ENCODE results near the gene WWC2.

DNA sequence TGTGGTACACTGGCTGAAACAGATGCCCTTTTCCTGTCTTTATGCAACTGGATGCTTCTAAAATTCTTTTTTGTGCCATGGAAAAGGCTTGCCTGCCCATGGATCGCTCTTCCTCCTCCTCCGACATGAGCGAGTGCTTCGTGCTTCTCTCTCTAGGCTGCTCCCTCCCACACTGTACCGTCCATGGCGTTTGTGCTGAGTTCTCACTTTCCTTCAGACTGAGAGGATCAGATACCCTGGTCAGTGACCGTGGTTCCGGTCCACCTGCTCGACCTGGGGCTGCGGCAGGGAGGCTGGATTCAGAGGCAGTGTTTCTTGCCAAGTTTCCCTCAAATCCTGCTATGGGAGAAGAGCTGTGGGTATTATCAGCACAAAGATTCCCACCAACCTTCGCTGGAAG lies 233.4 kb downstream of the WWC2 start:
- TF ChIP-seq ZNF211 (tag by site-specific recombination; IDR thresholded peaks at IDR 0.05; ENCODE audit: low read depth) (no peak), ZNF24 (tag by site-specific recombination; IDR thresholded peaks at IDR 0.05) (no peak), HOXC10 (CRISPR knock-in tag; IDR thresholded peaks at IDR 0.05) (no peak), ZXDB (tag by site-specific recombination; IDR thresholded peaks at IDR 0.05) (no peak), TCF7L2 (IDR thresholded peaks at IDR 0.05; ENCODE audit: borderline replicate concordance, low read depth, low read length) (no peak), PRDM1 (tag by site-specific recombination; IDR thresholded peaks at IDR 0.05) (no peak)
- TF ChIP-seq, protein P1, sequence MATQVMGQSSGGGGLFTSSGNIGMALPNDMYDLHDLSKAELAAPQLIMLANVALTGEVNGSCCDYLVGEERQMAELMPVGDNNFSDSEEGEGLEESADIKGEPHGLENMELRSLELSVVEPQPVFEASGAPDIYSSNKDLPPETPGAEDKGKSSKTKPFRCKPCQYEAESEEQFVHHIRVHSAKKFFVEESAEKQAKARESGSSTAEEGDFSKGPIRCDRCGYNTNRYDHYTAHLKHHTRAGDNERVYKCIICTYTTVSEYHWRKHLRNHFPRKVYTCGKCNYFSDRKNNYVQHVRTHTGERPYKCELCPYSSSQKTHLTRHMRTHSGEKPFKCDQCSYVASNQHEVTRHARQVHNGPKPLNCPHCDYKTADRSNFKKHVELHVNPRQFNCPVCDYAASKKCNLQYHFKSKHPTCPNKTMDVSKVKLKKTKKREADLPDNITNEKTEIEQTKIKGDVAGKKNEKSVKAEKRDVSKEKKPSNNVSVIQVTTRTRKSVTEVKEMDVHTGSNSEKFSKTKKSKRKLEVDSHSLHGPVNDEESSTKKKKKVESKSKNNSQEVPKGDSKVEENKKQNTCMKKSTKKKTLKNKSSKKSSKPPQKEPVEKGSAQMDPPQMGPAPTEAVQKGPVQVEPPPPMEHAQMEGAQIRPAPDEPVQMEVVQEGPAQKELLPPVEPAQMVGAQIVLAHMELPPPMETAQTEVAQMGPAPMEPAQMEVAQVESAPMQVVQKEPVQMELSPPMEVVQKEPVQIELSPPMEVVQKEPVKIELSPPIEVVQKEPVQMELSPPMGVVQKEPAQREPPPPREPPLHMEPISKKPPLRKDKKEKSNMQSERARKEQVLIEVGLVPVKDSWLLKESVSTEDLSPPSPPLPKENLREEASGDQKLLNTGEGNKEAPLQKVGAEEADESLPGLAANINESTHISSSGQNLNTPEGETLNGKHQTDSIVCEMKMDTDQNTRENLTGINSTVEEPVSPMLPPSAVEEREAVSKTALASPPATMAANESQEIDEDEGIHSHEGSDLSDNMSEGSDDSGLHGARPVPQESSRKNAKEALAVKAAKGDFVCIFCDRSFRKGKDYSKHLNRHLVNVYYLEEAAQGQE (tag by site-specific recombination; IDR thresholded peaks at IDR 0.05) = no peak
- TF ChIP-seq, protein P2, sequence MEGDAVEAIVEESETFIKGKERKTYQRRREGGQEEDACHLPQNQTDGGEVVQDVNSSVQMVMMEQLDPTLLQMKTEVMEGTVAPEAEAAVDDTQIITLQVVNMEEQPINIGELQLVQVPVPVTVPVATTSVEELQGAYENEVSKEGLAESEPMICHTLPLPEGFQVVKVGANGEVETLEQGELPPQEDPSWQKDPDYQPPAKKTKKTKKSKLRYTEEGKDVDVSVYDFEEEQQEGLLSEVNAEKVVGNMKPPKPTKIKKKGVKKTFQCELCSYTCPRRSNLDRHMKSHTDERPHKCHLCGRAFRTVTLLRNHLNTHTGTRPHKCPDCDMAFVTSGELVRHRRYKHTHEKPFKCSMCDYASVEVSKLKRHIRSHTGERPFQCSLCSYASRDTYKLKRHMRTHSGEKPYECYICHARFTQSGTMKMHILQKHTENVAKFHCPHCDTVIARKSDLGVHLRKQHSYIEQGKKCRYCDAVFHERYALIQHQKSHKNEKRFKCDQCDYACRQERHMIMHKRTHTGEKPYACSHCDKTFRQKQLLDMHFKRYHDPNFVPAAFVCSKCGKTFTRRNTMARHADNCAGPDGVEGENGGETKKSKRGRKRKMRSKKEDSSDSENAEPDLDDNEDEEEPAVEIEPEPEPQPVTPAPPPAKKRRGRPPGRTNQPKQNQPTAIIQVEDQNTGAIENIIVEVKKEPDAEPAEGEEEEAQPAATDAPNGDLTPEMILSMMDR (tag by site-specific recombination; IDR thresholded peaks at IDR 0.05) = no peak
- TF ChIP-seq, protein P3, sequence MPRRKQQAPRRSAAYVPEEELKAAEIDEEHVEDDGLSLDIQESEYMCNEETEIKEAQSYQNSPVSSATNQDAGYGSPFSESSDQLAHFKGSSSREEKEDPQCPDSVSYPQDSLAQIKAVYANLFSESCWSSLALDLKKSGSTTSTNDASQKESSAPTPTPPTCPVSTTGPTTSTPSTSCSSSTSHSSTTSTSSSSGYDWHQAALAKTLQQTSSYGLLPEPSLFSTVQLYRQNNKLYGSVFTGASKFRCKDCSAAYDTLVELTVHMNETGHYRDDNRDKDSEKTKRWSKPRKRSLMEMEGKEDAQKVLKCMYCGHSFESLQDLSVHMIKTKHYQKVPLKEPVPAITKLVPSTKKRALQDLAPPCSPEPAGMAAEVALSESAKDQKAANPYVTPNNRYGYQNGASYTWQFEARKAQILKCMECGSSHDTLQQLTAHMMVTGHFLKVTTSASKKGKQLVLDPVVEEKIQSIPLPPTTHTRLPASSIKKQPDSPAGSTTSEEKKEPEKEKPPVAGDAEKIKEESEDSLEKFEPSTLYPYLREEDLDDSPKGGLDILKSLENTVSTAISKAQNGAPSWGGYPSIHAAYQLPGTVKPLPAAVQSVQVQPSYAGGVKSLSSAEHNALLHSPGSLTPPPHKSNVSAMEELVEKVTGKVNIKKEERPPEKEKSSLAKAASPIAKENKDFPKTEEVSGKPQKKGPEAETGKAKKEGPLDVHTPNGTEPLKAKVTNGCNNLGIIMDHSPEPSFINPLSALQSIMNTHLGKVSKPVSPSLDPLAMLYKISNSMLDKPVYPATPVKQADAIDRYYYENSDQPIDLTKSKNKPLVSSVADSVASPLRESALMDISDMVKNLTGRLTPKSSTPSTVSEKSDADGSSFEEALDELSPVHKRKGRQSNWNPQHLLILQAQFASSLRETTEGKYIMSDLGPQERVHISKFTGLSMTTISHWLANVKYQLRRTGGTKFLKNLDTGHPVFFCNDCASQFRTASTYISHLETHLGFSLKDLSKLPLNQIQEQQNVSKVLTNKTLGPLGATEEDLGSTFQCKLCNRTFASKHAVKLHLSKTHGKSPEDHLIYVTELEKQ (tag by site-specific recombination; IDR thresholded peaks at IDR 0.05; ENCODE audit: borderline replicate concordance) = no peak
- TF ChIP-seq, protein P4, sequence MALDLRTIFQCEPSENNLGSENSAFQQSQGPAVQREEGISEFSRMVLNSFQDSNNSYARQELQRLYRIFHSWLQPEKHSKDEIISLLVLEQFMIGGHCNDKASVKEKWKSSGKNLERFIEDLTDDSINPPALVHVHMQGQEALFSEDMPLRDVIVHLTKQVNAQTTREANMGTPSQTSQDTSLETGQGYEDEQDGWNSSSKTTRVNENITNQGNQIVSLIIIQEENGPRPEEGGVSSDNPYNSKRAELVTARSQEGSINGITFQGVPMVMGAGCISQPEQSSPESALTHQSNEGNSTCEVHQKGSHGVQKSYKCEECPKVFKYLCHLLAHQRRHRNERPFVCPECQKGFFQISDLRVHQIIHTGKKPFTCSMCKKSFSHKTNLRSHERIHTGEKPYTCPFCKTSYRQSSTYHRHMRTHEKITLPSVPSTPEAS (tag by site-specific recombination; IDR thresholded peaks at IDR 0.05) = no peak
